H1 (cell line): ENCODE measurements around the gene PPP1R12B. TPM values are rescaled to one million over a fixed set of nuclear protein-coding genes. Genes with fewer than 3 reads are reported as not detected.
"Not testable (repeated sequence)": the region's sequence is repeated elsewhere in the genome, so short reads cannot be mapped to it uniquely, and the experiment has no call there.

Experiments used
- CTCF ChIA-PET: fragments of 300-600 bp; sonication (Branson Sonifier 250); formaldehyde crosslinking; loops from one replicate; lab custom pipeline; 2021; ENCODE audit not compliant: partially characterized antibody; lab: Charles Lee
- POLR2A ChIA-PET: fragments of 300-600 bp; sonication (Branson Sonifier 250); formaldehyde crosslinking; loops from one replicate; lab custom pipeline; 2021; ENCODE audit warnings: inconsistent platforms; ENCODE audit not compliant: partially characterized antibody; lab: Charles Lee
- DNase-seq, 2 experiments: peaks; one replicate each; pipeline versions ENCODE4 v3.0.0 to v3.0.0-alpha.2; 2010 to 2022; ENCODE audit warnings: low spot score in 2 of 2, low read depth in 1 of 2, mixed read lengths in 1 of 2
- FAIRE-seq: peaks from 2 replicates; lab custom pipeline; 2011; peaks lifted over from hg19 to GRCh38; lab: Jason Lieb, UNC
- H2AFZ ChIP-seq: 2 replicates; pipeline ENCODE4 v1.8.1; 2012; ENCODE audit warnings: low read length, inconsistent platforms
- H2AK5ac ChIP-seq: 2 replicates; pipeline ENCODE4 v1.6.1; 2013; ENCODE audit warnings: low read depth, low read length
- H2BK120ac ChIP-seq: replicated peaks from 2 replicates; pipeline ENCODE3; 2013; ENCODE audit warnings: low read depth, low read length, inconsistent platforms
- H2BK12ac ChIP-seq: 2 replicates; pipeline ENCODE4 v1.6.1; 2013; ENCODE audit warnings: low read depth, low read length
- H2BK15ac ChIP-seq: 2 replicates; pipeline ENCODE4 v1.6.1; 2013; ENCODE audit warnings: low read length
- H2BK20ac ChIP-seq: 2 replicates; pipeline ENCODE4 v1.6.1; 2013; ENCODE audit warnings: low read length
- H2BK5ac ChIP-seq: 2 replicates; pipeline ENCODE4 v1.6.1; 2013; ENCODE audit warnings: low read depth, low read length
- H3K14ac ChIP-seq: 2 replicates; pipeline ENCODE4 v1.6.1; 2013; ENCODE audit warnings: inconsistent platforms; ENCODE audit not compliant: insufficient read length
- H3K18ac ChIP-seq: 2 replicates; pipeline ENCODE4 v1.6.1; 2013; ENCODE audit warnings: low read length; ENCODE audit errors: extremely low read depth
- H3K23ac ChIP-seq: 2 replicates; pipeline ENCODE4 v1.6.1; 2013; ENCODE audit warnings: inconsistent platforms; ENCODE audit not compliant: insufficient read length
- H3K23me2 ChIP-seq: 2 replicates; pipeline ENCODE4 v1.6.1; 2013; ENCODE audit warnings: low read depth, low read length
- H3K27ac ChIP-seq: 2 replicates; pipeline ENCODE4 v1.6.1; 2011; ENCODE audit warnings: low read depth, low read length, inconsistent platforms
- H3K27me3 ChIP-seq, 4 experiments: replicated peaks in 1 of 4; 1 replicate in 1 of 4; 2 replicates in 3 of 4; pipeline versions ENCODE4 v1.6.1 to v1.8.1; 2011 to 2013; ENCODE audit warnings: low read length in 3 of 4, mild to moderate bottlenecking in 3 of 4, inconsistent platforms in 2 of 4, mixed read lengths in 2 of 4, moderate library complexity in 1 of 4; ENCODE audit not compliant: control insufficient read depth in 3 of 4, insufficient read depth in 3 of 4; ENCODE audit errors: extremely low read depth in 1 of 4
- H3K36me3 ChIP-seq, 4 experiments: 2 replicates each; pipeline versions ENCODE4 v1.6.1 to v1.8.1; 2011 to 2013; ENCODE audit warnings: mild to moderate bottlenecking in 4 of 4, low read length in 3 of 4, moderate library complexity in 2 of 4, control low read depth in 1 of 4, inconsistent platforms in 1 of 4; ENCODE audit not compliant: insufficient read depth in 4 of 4, control insufficient read depth in 2 of 4
- H3K4ac ChIP-seq: replicated peaks from 2 replicates; pipeline ENCODE3; 2013; ENCODE audit warnings: low read length, low read depth, mixed read lengths, inconsistent platforms; ENCODE audit not compliant: insufficient read length
- H3K4me1 ChIP-seq, 4 experiments: replicated peaks in 1 of 4; 1 replicate in 1 of 4; 2 replicates in 3 of 4; pipeline versions ENCODE4 v1.6.1 to v1.8.1; 2011 to 2013; ENCODE audit warnings: low read length in 3 of 4, inconsistent platforms in 2 of 4, mixed read lengths in 1 of 4; ENCODE audit not compliant: insufficient read depth in 4 of 4, control insufficient read depth in 3 of 4
- H3K4me2 ChIP-seq, 2 experiments: 2 replicates each; pipeline versions ENCODE4 v1.6.1 to v1.8.1; 2011 to 2013; ENCODE audit warnings: low read depth in 2 of 2, low read length in 2 of 2, control low read depth in 1 of 2, inconsistent platforms in 1 of 2, mild to moderate bottlenecking in 1 of 2; ENCODE audit not compliant: insufficient read depth in 1 of 2
- H3K4me3 ChIP-seq, 4 experiments: fragments of 200-600, 300-600 bp in 1 of 4; sonication (generic), shearing (Covaris generic), sonication (Bioruptor Twin) in 1 of 4; 2 replicates each; pipeline versions ENCODE4 v1.5.1 to v1.8.1; 2011 to 2016; ENCODE audit warnings: low read length in 4 of 4, low read depth in 3 of 4, control low read depth in 2 of 4, inconsistent platforms in 2 of 4, mild to moderate bottlenecking in 2 of 4, mixed read lengths in 1 of 4, moderate library complexity in 1 of 4; ENCODE audit not compliant: insufficient read depth in 2 of 4; ENCODE audit errors: extremely low read depth in 1 of 4
- H3K56ac ChIP-seq: replicated peaks from 2 replicates; pipeline ENCODE3; 2013; ENCODE audit warnings: low read depth, mild to moderate bottlenecking, mixed read lengths, low read length, inconsistent platforms; ENCODE audit not compliant: insufficient read length
- H3K79me1 ChIP-seq: 2 replicates; pipeline ENCODE4 v1.6.1; 2013; ENCODE audit warnings: low read depth, low read length, control low read depth
- H3K79me2 ChIP-seq, 2 experiments: 2 replicates each; pipeline versions ENCODE4 v1.6.1 to v1.8.1; 2012 to 2013; ENCODE audit warnings: low read length in 2 of 2, mild to moderate bottlenecking in 2 of 2, inconsistent platforms in 1 of 2; ENCODE audit not compliant: insufficient read depth in 2 of 2, control insufficient read depth in 1 of 2
- H3K9ac ChIP-seq, 4 experiments: replicated peaks in 1 of 4; 1 replicate in 1 of 4; 2 replicates in 3 of 4; pipeline versions ENCODE4 v1.6.1 to v1.8.1; 2011 to 2013; ENCODE audit warnings: low read depth in 3 of 4, low read length in 3 of 4, control low read depth in 2 of 4, mild to moderate bottlenecking in 2 of 4, moderate library complexity in 2 of 4, inconsistent platforms in 1 of 4; ENCODE audit errors: extremely low read depth in 1 of 4
- H3K9me3 ChIP-seq, 2 experiments: 2 replicates each; pipeline versions ENCODE4 v1.6.1 to v1.8.1; 2012 to 2013; ENCODE audit warnings: mild to moderate bottlenecking in 2 of 2, moderate library complexity in 2 of 2, control low read depth in 1 of 2, inconsistent platforms in 1 of 2, low read depth in 1 of 2, low read length in 1 of 2, mixed read lengths in 1 of 2; ENCODE audit not compliant: insufficient read depth in 2 of 2
- H4K20me1 ChIP-seq, 2 experiments: replicated peaks in 1 of 2; 2 replicates each; pipeline versions ENCODE3 to v1.8.1; 2011 to 2013; ENCODE audit warnings: inconsistent platforms in 2 of 2, low read length in 2 of 2, mild to moderate bottlenecking in 1 of 2; ENCODE audit not compliant: insufficient read depth in 2 of 2, control insufficient read depth in 1 of 2
- H4K5ac ChIP-seq: 2 replicates; pipeline ENCODE4 v1.6.1; 2013; ENCODE audit warnings: low read length, low read depth, mixed read lengths, inconsistent platforms; ENCODE audit not compliant: insufficient read length
- H4K8ac ChIP-seq: 2 replicates; pipeline ENCODE4 v1.8.0; 2013; ENCODE audit warnings: mild to moderate bottlenecking, moderate library complexity, low read length, inconsistent platforms; ENCODE audit not compliant: insufficient read depth; ENCODE audit errors: extremely low read depth
- H4K91ac ChIP-seq: replicated peaks from 2 replicates; pipeline ENCODE3; 2013; ENCODE audit warnings: low read length, mixed read lengths, inconsistent platforms; ENCODE audit not compliant: insufficient read length
- WGBS, 2 experiments: shearing (Covaris generic) in 1 of 2; methylation state at CpG; one replicate each; pipeline versions ENCODE4 v1.1.6 to v1.1.7; 2013 to 2015; ENCODE audit warnings: low lambda C conversion rate in 2 of 2, mixed read lengths in 2 of 2, inconsistent platforms in 1 of 2, low coverage in 1 of 2, missing lambda C conversion rate in 1 of 2; ENCODE audit not compliant: insufficient replicate concordance in 2 of 2, insufficient coverage in 1 of 2, insufficient read length in 1 of 2; ENCODE audit errors: extremely low coverage in 1 of 2, missing lambda C conversion rate in 1 of 2; 5-methylcytosine and 5-hydroxymethylcytosine counted together
- polyA plus RNA-seq, 7 experiments: library from polyadenylated mRNA; depleted of rRNA in 3 of 7; stranded (reverse) in 5 of 7; unstranded in 2 of 7; fragments of >200 nt in 5 of 7; fragments of 200-250 nt in 2 of 7; gene quantifications; 1 replicate in 5 of 7; 2 replicates in 1 of 7; 4 replicates in 1 of 7; pipeline versions ENCODE4 v1.2.1 to v1.2.3, GENCODE V29; 2011 to 2013; ENCODE audit warnings: missing spikeins in 2 of 7, mixed read lengths in 2 of 7
- total RNA-seq: library from RNA; stranded (reverse); fragmentation: NEBNext Ultra II Directional; extraction: Animal tissue kit (Norgen Biotek cat#: 25700); gene quantifications from 2 replicates; pipeline ENCODE4 v1.2.1, GENCODE V29; 2021

Gene PPP1R12B
- total and polyA plus RNA-seq, 2 of the 8 experiments (the other 6 are each of a cell fraction or from before 2014, with no cell fraction given): 7.9 to 18.7 TPM

GRCh38 chr1:202422709-202423108 is 74.2 kb downstream of the PPP1R12B start:
- H3K27me3 ChIP-seq, H3K4me2 ChIP-seq, H3K79me2 ChIP-seq, H2AFZ ChIP-seq, H3K79me1 ChIP-seq, H2AK5ac ChIP-seq, H3K18ac ChIP-seq, H3K23ac ChIP-seq, DNase-seq, H3K14ac ChIP-seq, H2BK20ac ChIP-seq, H3K36me3 ChIP-seq, H2BK12ac ChIP-seq, H4K5ac ChIP-seq, H2BK15ac ChIP-seq, H4K91ac ChIP-seq, FAIRE-seq, H3K23me2 ChIP-seq, H3K27ac ChIP-seq, H4K20me1 ChIP-seq, H3K56ac ChIP-seq, H4K8ac ChIP-seq, H3K4ac ChIP-seq, POLR2A ChIA-PET, H3K9me3 ChIP-seq, H3K9ac ChIP-seq, H2BK120ac ChIP-seq, H3K4me1 ChIP-seq, H3K4me3 ChIP-seq, H2BK5ac ChIP-seq: not testable (repeated sequence)
- CTCF ChIA-PET: interaction anchor here (1.0 kb wide), 1 partner anchor 235 kb away, joined by 4 read pairs; no protein-coding TSS in a partner anchor

DNA sequence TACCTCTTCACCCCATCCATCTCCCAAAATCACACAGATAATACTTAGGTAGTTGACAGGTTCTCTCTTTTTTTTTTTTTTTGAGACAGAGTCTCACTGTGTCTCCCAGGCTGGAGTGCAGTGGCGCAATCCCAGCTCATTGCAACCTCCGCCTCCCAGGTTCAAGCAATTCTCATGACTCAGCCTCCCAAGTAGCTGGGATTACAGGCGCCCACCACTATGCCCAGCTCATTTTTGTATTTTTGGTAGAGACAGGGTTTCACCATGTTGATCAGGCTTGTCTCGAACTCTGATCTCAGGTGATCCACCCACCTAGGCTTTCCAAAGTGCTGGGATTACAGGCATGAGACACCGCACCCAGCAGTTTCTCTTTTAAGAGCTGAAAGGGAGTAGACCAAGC is 75.8 kb downstream of the PPP1R12B start:
- FAIRE-seq, H3K14ac ChIP-seq, H3K36me3 ChIP-seq, H2AK5ac ChIP-seq, H3K79me1 ChIP-seq, DNase-seq, H3K79me2 ChIP-seq, H3K27ac ChIP-seq, POLR2A ChIA-PET, H3K9me3 ChIP-seq, H2BK5ac ChIP-seq, H3K4ac ChIP-seq, H3K4me2 ChIP-seq, H2BK12ac ChIP-seq, H3K9ac ChIP-seq, H4K8ac ChIP-seq, H3K23ac ChIP-seq, H2BK120ac ChIP-seq, H3K4me3 ChIP-seq, H4K20me1 ChIP-seq, H3K4me1 ChIP-seq, H3K27me3 ChIP-seq, H2AFZ ChIP-seq, H2BK20ac ChIP-seq, H4K5ac ChIP-seq, H3K56ac ChIP-seq, H3K23me2 ChIP-seq, H2BK15ac ChIP-seq, H3K18ac ChIP-seq, H4K91ac ChIP-seq: not testable (repeated sequence)
- CTCF ChIA-PET: interaction anchor here (0.6 to 1.2 kb wide), 3 partner anchors 13 to 361 kb away, joined by 3 read pairs; no protein-coding TSS in a partner anchor
- WGBS, 2 experiments: 87% methylated on average over 4 of the region's 5 CpGs; no CpG with 5 or more reads in 1 of the 2 experiments
